Activated T-helper 17 cell treated with anti-CD3 and anti-CD28 coated beads, Interleukin-2, amount 50 U/mL, for 72 hours (primary cell): ENCODE results near the gene RSPH3. TPM values are rescaled to one million over a fixed set of nuclear protein-coding genes. Genes with fewer than 3 reads are reported as not detected.
"Not testable (repeated sequence)": the region's sequence is repeated elsewhere in the genome, so short reads cannot be mapped to it uniquely, and the experiment has no call there.

ENCODE experiments used
- ATAC-seq: fragments of 150-1000 bp; cut with Tn5 transposase; replicated peaks from 2 replicates; pipeline ENCODE4 v1.10.0; 2021; ENCODE audit warnings: mild to moderate bottlenecking, moderate library complexity
- H3K27ac Mint-ChIP-seq: one replicate; pipeline ENCODE4 v1.8.0; 2022; ENCODE audit warnings: mixed read lengths
- H3K27me3 Mint-ChIP-seq: one replicate; pipeline ENCODE4 v1.8.0; 2022; ENCODE audit warnings: mixed read lengths
- H3K36me3 Mint-ChIP-seq: one replicate; pipeline ENCODE4 v1.8.0; 2022; ENCODE audit warnings: low read depth, mild to moderate bottlenecking, mixed read lengths
- H3K4me1 Mint-ChIP-seq: one replicate; pipeline ENCODE4 v1.8.0; 2022; ENCODE audit warnings: mixed read lengths
- H3K4me3 Mint-ChIP-seq: one replicate; pipeline ENCODE4 v1.8.0; 2022; ENCODE audit warnings: mild to moderate bottlenecking, mixed read lengths
- H3K9me3 Mint-ChIP-seq: one replicate; pipeline ENCODE4 v1.8.0; 2022; ENCODE audit warnings: mixed read lengths
- total RNA-seq, 2 donors: library from RNA; stranded (reverse); gene quantifications; one replicate each; pipeline ENCODE4 v1.2.3, GENCODE V29; 2022

RSPH3 gene
- total RNA-seq, 2 donors from 2014 or later: 2.4 to 15.9 TPM

DNA sequence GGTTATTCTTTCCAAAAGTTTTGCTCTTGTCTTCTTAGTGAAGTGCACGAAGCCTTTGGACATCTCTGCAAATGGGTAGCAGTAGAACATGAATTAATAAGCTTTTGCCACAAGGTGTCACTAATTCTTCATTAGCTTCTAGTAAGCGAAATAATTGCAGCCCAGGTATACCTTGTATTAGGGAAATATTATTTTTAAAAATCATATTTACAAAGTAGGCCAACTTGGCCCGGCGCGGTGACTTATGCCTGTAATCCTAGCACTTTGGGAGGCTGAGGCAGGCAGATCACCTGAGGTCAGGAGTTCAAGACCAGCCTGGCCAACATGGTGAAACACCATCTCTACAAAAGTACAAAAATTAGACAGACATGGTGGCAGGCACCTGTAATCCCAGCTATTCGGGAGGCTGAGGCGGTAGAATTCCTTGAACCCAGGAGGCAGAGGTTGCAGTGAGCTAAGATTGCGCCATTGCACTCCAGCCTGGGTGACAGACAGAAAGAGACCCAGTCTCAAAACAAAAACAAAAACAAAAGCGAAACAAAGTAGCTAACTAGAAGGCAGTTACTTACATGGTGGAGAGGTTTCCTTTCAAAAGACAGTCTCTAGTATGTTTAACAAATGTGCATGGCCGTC lies 8.8 kb upstream of the RSPH3 start:
- no peaks in the 10 kb centered on the region for H3K27me3 Mint-ChIP-seq
- peaks cover 3% of the 10 kb centered on the region for H3K9me3 Mint-ChIP-seq
- H3K36me3 Mint-ChIP-seq: no peaks in the 10 kb centered on the region
- H3K4me3 Mint-ChIP-seq: peak overlapping the region; percentile 66
- peak overlapping the region; percentile 29 for H3K27ac Mint-ChIP-seq
- ATAC-seq: peak; percentile 65
- peaks cover 33% of the 10 kb centered on the region for H3K4me1 Mint-ChIP-seq

DNA sequence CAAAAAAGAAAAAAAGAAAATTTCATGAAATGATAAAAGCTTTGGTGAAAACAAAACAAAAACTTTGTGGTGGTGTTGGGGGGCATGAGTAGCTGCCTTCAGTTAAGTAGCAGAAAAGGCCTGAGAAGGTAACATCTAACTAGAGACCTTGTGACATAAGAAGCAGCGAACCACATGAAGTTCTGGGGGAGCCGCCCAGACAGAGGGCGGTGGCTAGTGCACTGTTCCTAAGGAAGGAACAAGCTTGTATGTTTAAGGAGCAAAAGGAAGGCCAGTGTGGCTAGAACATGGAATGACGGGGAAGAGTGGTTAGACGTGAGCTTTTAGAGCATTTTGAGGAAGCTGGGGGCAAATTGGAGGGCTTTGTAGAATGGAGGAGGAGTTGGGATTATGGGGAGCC lies 7.5 kb upstream of the RSPH3 start:
- H3K4me3 Mint-ChIP-seq: no peak overlapping the region
- H3K27ac Mint-ChIP-seq: no peak overlapping the region
- peaks cover 30% of the 10 kb centered on the region for H3K4me1 Mint-ChIP-seq
- no peaks in the 10 kb centered on the region for H3K36me3 Mint-ChIP-seq
- H3K27me3 Mint-ChIP-seq: no peaks in the 10 kb centered on the region
- H3K9me3 Mint-ChIP-seq: peaks cover 3% of the 10 kb centered on the region
- ATAC-seq: no peak

GRCh38 chr6:159005436-159005835 lies 5.4 kb upstream of the RSPH3 start:
- H3K27ac Mint-ChIP-seq: no peak overlapping the region
- H3K4me3 Mint-ChIP-seq: no peak overlapping the region
- peaks cover 23% of the 10 kb centered on the region for H3K4me1 Mint-ChIP-seq
- H3K27me3 Mint-ChIP-seq: no peaks in the 10 kb centered on the region
- no peak for ATAC-seq
- H3K36me3 Mint-ChIP-seq: no peaks in the 10 kb centered on the region
- H3K9me3 Mint-ChIP-seq: no peaks in the 10 kb centered on the region

DNA sequence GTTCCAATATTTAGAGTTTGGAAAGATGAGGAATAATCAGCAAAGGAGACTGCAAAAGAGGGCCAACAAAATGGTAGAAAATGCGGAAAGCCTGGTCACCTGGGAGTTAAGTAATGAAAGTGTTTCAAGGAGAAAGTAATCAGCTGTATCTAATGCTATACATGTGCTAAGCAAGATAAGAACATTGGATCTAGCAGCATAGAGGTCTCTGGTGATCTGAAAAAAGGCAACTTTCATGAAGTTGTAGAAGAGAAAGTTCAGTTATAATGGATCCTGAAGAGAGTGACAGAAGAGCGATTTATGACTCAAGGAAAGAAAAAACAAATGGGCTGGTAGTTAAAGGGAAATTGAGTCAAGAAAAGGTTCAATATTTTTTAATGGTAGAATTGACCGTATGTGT lies 4.6 kb upstream of the RSPH3 start:
- H3K27ac Mint-ChIP-seq: no peak overlapping the region
- no peak for ATAC-seq
- H3K4me3 Mint-ChIP-seq: no peak overlapping the region
- H3K9me3 Mint-ChIP-seq: no peaks in the 10 kb centered on the region
- no peaks in the 10 kb centered on the region for H3K27me3 Mint-ChIP-seq
- peaks cover 19% of the 10 kb centered on the region for H3K4me1 Mint-ChIP-seq
- H3K36me3 Mint-ChIP-seq: peaks cover under 1% of the 10 kb centered on the region

GRCh38 chr6:159002432-159003155 lies 2.6 kb upstream of the RSPH3 start:
- no peak for ATAC-seq
- H3K4me3 Mint-ChIP-seq: no peak overlapping the region
- H3K27ac Mint-ChIP-seq: no peak overlapping the region
- H3K9me3 Mint-ChIP-seq: no peaks in the 10 kb centered on the region
- H3K36me3 Mint-ChIP-seq: peaks cover 9% of the 10 kb centered on the region
- no peaks in the 10 kb centered on the region for H3K27me3 Mint-ChIP-seq
- peaks cover 19% of the 10 kb centered on the region for H3K4me1 Mint-ChIP-seq

DNA sequence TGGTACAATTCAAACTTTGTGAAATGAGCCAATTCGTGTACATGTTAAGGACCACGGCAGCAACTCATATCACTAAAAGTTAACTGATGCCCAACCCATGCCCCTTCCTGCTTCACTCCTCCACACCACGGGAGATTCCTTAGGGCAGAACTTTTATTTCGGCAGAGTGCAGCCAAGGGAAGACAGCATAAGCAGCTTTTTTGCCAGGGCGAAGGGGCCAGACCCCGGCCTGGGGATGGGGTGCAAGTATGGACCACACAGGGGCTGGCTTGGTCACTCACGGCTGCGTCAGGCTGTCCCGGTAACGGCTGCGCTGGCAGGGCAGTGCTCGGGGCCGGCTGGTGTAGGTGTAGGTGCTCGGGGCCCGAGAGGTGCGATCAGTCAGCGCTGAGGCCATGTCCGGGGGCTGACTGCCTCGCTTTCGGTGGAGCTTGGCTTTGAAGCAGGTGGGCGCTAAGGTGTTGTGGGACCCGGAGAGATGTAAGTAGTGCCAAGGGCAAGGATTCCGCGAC lies 792 bp downstream of the RSPH3 start:
- Mint-ChIP-seq H3K9me3 (no peaks in the 10 kb centered on the region), H3K27me3 (no peaks in the 10 kb centered on the region), H3K4me1 (peaks cover 33% of the 10 kb centered on the region), H3K4me3 (peak overlapping the region; percentile 96), H3K27ac (peak overlapping the region; percentile 94), H3K36me3 (peaks cover 17% of the 10 kb centered on the region)
- ATAC-seq: peak; percentile 42

DNA sequence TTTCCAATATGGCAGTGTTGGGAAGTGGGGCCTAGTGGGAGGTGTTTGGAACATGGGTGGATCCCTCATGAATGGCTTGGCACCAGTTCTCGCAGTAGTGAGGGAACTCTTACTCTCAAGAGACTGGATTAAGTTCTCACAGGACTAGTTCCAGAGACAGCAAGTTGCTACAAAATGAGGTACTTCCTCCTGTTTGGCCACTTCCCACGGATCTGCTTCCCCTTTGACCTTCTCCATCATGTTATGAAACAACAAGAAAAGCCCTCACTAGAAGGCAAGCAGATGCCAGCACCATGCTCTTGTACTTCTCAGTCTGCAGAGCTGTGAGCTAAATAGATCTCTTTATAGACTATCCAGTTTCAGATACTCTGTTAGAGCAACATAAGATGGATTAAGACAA lies 3.1 kb downstream of the RSPH3 start:
- Mint-ChIP-seq H3K27me3 (no peaks in the 10 kb centered on the region), H3K9me3 (no peaks in the 10 kb centered on the region), H3K27ac (no peak overlapping the region), H3K4me3 (peak overlapping the region; percentile 96), H3K4me1 (peaks cover 27% of the 10 kb centered on the region), H3K36me3 (peaks cover 17% of the 10 kb centered on the region)
- ATAC-seq: no peak

- peaks cover 4% of the 10 kb centered on the region for H3K9me3 Mint-ChIP-seq
- H3K36me3 Mint-ChIP-seq: peaks cover 8% of the 10 kb centered on the region
- H3K27me3 Mint-ChIP-seq: no peaks in the 10 kb centered on the region
- no peak for ATAC-seq
- no peak overlapping the region for H3K27ac Mint-ChIP-seq
- no peak overlapping the region for H3K4me3 Mint-ChIP-seq
- peaks cover 24% of the 10 kb centered on the region for H3K4me1 Mint-ChIP-seq
These were observed 6.4 kb downstream of the RSPH3 start for GRCh38 chr6:158993639-158994038.

DNA sequence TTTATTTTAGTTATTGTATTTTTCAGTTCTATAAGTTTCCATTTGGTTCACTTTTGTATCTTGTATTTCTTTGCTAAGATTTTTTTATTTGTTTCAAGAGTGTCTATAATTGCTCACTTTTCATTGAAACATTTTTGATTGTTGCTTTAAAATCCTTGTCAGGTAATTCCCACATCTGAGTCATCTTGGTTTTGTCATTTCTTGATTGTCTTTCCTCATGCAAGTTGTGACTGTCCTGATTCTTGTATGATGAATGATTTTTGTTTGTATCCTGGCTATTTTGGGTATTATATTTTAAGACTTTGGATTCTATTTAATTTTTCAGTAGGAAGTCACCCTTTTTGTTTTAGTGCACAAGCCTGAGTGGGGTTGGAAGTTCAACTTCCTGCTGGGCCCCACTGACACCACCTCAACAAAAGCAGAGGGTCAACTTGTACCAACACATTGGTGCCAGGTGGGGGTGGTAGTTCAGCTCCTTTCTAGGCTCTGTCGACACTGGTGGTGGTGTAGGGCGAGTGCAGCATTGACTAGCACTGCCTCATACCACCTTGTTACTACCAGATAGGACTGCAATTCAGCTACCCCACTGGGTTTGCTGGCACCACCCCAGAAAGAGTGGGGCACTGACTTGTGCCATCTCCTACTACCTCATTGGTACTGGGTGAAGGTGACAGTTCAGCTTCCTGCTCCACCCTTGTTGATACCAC lies 8.8 kb downstream of the RSPH3 start:
- H3K36me3 Mint-ChIP-seq: peaks cover 8% of the 10 kb centered on the region
- peaks cover 8% of the 10 kb centered on the region for H3K9me3 Mint-ChIP-seq
- H3K27ac Mint-ChIP-seq: peak overlapping the region; percentile 78
- H3K4me3 Mint-ChIP-seq: peak overlapping the region; percentile 3
- H3K27me3 Mint-ChIP-seq: no peaks in the 10 kb centered on the region
- H3K4me1 Mint-ChIP-seq: peaks cover 30% of the 10 kb centered on the region
- ATAC-seq: peak; percentile 28

GRCh38 chr6:158989711-158990110 lies 10.3 kb downstream of the RSPH3 start:
- H3K9me3 Mint-ChIP-seq, ATAC-seq, H3K27me3 Mint-ChIP-seq, H3K4me3 Mint-ChIP-seq, H3K27ac Mint-ChIP-seq, H3K36me3 Mint-ChIP-seq: not testable (repeated sequence)
- H3K4me1 Mint-ChIP-seq: peaks cover 21% of the 10 kb centered on the region

DNA sequence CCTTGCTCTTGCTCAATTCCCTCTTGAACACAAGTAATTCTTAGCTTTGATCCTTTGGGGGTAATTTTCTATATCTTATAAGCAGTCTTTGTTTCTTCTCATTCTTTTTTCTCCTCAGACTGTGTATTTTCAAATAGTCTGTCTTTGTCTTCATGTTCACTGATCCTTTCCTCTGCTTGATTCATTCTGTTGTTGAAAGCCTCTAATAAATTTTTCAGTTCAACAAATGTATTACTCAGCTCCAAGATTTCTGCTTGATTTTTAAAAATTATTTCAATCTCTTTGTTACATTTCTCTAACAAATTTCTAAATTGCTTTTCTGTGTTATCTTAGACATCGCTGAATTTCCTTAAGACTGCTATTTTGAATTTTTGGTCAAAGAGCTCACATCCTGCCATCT lies 11.5 kb downstream of the RSPH3 start:
- no peak for ATAC-seq
- Mint-ChIP-seq H3K4me3 (no peak overlapping the region), H3K27ac (peak overlapping the region; percentile 17), H3K27me3 (no peaks in the 10 kb centered on the region), H3K36me3 (no peaks in the 10 kb centered on the region), H3K9me3 (peaks cover 8% of the 10 kb centered on the region), H3K4me1 (peaks cover 20% of the 10 kb centered on the region)

DNA sequence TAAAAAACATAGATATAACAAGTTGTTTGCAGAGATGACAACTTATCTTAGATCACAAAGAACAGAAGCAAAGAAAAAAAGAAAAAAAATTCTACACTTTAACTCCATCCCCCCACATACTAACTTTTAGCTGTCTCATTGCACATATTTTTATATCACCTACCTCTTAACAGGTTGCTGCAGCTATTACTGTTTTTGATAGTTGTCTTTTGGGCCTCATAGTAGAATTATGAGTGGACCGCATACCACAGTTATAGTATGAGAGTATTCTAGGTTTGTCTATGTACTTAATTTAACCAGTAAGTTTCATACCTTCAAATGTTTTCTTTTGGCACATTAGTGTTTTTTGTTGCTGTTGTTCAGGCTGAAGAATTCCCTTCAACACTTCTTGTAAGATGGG lies 12.3 kb downstream of the RSPH3 start:
- no peak overlapping the region for H3K27ac Mint-ChIP-seq
- no peaks in the 10 kb centered on the region for H3K27me3 Mint-ChIP-seq
- H3K4me3 Mint-ChIP-seq: no peak overlapping the region
- peak; percentile 78 for ATAC-seq
- no peaks in the 10 kb centered on the region for H3K36me3 Mint-ChIP-seq
- peaks cover 20% of the 10 kb centered on the region for H3K4me1 Mint-ChIP-seq
- peaks cover 8% of the 10 kb centered on the region for H3K9me3 Mint-ChIP-seq

DNA sequence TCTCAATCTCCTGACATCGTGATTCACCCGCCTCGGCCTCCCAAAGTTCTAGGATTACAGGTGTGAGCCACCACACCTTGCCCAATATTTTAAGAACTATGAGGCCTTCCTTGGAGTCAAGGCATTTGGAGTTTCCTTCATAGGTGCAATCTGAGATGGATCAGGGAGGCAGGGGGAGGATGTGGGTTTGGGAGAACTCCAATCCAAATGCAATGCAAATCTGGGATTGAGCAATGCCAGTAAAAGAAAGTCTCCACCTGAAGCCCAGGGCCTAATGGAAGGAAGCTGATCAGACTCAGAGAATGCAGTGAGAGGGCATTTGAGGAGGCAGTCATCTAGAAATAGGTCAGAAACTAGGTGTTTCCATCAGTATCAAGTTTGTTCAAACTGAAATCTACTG lies 21.2 kb downstream of the RSPH3 start:
- no peak for ATAC-seq

DNA sequence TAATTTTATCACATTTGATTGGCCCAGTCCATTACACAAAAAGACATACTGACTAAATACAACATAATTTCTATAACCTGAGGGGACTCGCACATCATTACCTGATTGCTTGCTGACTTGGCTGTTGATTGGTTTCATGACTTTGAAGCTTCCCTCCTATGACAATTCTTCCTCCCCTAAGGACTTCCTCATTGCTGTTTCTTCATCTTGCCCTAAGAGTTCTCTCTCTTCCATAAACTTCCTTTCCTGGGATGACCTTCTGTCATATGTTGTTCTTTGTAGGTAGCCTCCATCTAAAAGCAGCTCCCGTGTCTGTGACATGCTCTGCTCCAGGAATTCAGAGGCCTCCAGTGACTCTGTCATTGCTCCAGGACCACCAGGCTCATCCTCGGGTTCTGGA lies 22.6 kb downstream of the RSPH3 start:
- Mint-ChIP-seq H3K4me3 (no peak overlapping the region), H3K36me3 (peaks cover 5% of the 10 kb centered on the region), H3K27me3 (no peaks in the 10 kb centered on the region), H3K27ac (no peak overlapping the region), H3K9me3 (no peaks in the 10 kb centered on the region), H3K4me1 (no peaks in the 10 kb centered on the region)
- no peak for ATAC-seq

More for the DNA sequence above, 21.2 kb downstream of the RSPH3 start:
- H3K27me3 Mint-ChIP-seq: no peaks in the 10 kb centered on the region
- no peak overlapping the region for H3K4me3 Mint-ChIP-seq
- H3K36me3 Mint-ChIP-seq: peaks cover 5% of the 10 kb centered on the region
- no peaks in the 10 kb centered on the region for H3K9me3 Mint-ChIP-seq
- H3K27ac Mint-ChIP-seq: no peak overlapping the region
- no peaks in the 10 kb centered on the region for H3K4me1 Mint-ChIP-seq
